Measurements from ENCODE around the gene CCDC179. TPM values are rescaled to one million over a fixed set of nuclear protein-coding genes. Genes with fewer than 3 reads are reported as not detected.

CCDC179 gene
- total RNA-seq, 4 donors from 2014 or later = not detected

GRCh38 chr11:22859756-22860155 lies 518 bp downstream of the CCDC179 start:
- intact Hi-C loops (cut with DNase I; ENCODE audit: low total_unique reads) = no loop called here
- DNase-seq (ENCODE audit: low spot score in 2 of 2) = no peak
- TF ChIP-seq CTCF (IDR thresholded peaks at IDR 0.05) = no peak
- no peak overlapping the region for H3K4me3 ChIP-seq (ENCODE audit: low read depth, poor library complexity, severe bottlenecking)
- 81 to 86% methylated on average over 6 of the region's 6 CpGs for WGBS, 2 donors

GRCh38 chr11:22851477-22851876 lies 8.8 kb downstream of the CCDC179 start:
- intact Hi-C loops (cut with DNase I; ENCODE audit: low total_unique reads) = no loop called here
- H3K4me3 ChIP-seq (ENCODE audit: low read depth, poor library complexity, severe bottlenecking) = no peak overlapping the region
- TF ChIP-seq POLR2A (IDR thresholded peaks at IDR 0.05) (no peak), CTCF (IDR thresholded peaks at IDR 0.05) (no peak)
- DNase-seq (ENCODE audit: low spot score in 2 of 2) = no peak

- intact Hi-C loops (cut with DNase I; ENCODE audit: low total_unique reads) = no loop called here
- H3K4me3 ChIP-seq (ENCODE audit: low read depth, poor library complexity, severe bottlenecking) = no peak overlapping the region
- TF ChIP-seq CTCF (IDR thresholded peaks at IDR 0.05) (no peak), POLR2A (IDR thresholded peaks at IDR 0.05) (no peak)
- DNase-seq (ENCODE audit: low spot score in 2 of 2) = no peak
- WGBS, 2 donors = 90 to 94% methylated on average over 1 of the region's 1 CpG
These were observed 13.5 kb downstream of the CCDC179 start for GRCh38 chr11:22846726-22847125.

GRCh38 chr11:22832315-22833015 lies 27.8 kb downstream of the CCDC179 start:
- no peak overlapping the region for H3K4me3 ChIP-seq (ENCODE audit: low read depth, poor library complexity, severe bottlenecking)
- DNase-seq (ENCODE audit: low spot score in 2 of 2) = no peak
- intact Hi-C loops (cut with DNase I; ENCODE audit: low total_unique reads) = no loop called here
- TF ChIP-seq CTCF (IDR thresholded peaks at IDR 0.05) = no peak
- no peak for TF ChIP-seq POLR2A (IDR thresholded peaks at IDR 0.05)
- WGBS, 2 donors = 41 to 47% methylated on average over 3 of the region's 3 CpGs

- 15 to 19% methylated on average over 4 of the region's 4 CpGs for WGBS, 2 donors
These were observed 30.2 kb downstream of the CCDC179 start for GRCh38 chr11:22830082-22830414.

More at GRCh38 chr11:22830082-22830414, 30.2 kb downstream of the CCDC179 start:
- TF ChIP-seq CTCF (IDR thresholded peaks at IDR 0.05) = no peak
- no peak for TF ChIP-seq POLR2A (IDR thresholded peaks at IDR 0.05)
- intact Hi-C loops (cut with DNase I; ENCODE audit: low total_unique reads) = no loop called here
- no peak overlapping the region for H3K4me3 ChIP-seq (ENCODE audit: low read depth, poor library complexity, severe bottlenecking)
- no peak for DNase-seq (ENCODE audit: low spot score in 2 of 2)

Data from lower leg skin (tissue), 4 donors.